Posterior cingulate gyrus (tissue), 11 donors: ENCODE measurements around the gene PARVG.

Source experiments
- DNase-seq, 10 donors: peaks; one replicate each; pipeline versions ENCODE4 v3.0.0 to v3.0.0-alpha.2; 2020 to 2021; ENCODE audit warnings: mixed read lengths in 3 of 10
- intact Hi-C: fragments of 100-400 bp; cut with DNase I; formaldehyde crosslinking; loops from one replicate; pipeline ENCODE4 v1.15.1; 2023

Gene PARVG

GRCh38 chr22:44175676-44176075 is 5.0 kb upstream of the PARVG start:
- peak in 3 of 10 donors; percentile 10 to 76 (median 35) for DNase-seq

DNA sequence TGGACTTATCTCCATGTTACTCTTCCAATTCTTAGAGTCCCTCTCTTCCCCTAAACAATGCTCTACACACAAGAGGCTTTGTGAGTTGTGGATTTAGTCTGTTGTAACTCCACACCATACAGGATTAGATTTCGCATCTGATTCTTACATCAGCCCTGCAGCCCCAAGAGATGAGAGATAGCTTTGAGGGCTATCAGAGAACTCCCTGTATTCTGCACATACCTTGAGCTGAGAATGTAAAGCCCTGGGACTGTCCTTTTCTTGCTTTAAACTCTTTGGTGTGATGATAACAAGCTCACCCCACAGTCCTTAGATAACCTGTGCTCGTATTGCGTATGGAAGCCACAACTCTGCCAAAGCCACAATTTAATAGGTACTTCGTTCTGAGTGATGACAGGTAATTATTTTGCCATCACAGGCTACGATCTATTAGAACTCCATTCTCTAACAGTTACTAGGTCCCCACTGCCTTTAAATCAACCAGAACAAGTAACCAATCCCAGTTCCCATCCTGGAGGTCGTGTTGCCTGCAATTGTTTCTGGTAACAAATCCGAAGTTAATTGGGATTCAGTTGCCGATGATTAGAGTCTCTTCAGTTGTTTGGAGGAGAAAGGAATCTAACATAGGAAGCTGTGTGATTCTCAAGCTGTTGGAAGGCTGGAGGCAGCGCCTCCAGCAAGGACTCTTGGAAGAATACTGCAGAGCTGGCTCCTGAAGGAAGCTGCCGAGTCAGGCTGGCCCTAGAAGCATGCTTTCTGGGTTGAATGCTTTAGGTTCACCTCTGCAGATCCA is 1.3 kb upstream of the PARVG start:
- peak in 3 of 10 donors; percentile 32 to 56 (median 55) for DNase-seq
- intact Hi-C loops: no loop called here

More at GRCh38 chr22:44175676-44176075, 5.0 kb upstream of the PARVG start:
- intact Hi-C loops: no loop called here

- intact Hi-C loops: no loop called here
- DNase-seq: peak in 2 of 10 donors; percentile 39 to 41
Measured at GRCh38 chr22:44179989-44180705, 578 bp upstream of the PARVG start.

GRCh38 chr22:44181033-44181911 is 547 bp downstream of the PARVG start:
- intact Hi-C loops: no loop called here
- DNase-seq: peak in 3 of 10 donors; percentile 64 to 80 (median 79)

- DNase-seq: peak in 3 of 10 donors; percentile 52 to 67 (median 60)
- intact Hi-C loops: no loop called here
Measured at GRCh38 chr22:44181912-44182587, 1.3 kb downstream of the PARVG start.

DNA sequence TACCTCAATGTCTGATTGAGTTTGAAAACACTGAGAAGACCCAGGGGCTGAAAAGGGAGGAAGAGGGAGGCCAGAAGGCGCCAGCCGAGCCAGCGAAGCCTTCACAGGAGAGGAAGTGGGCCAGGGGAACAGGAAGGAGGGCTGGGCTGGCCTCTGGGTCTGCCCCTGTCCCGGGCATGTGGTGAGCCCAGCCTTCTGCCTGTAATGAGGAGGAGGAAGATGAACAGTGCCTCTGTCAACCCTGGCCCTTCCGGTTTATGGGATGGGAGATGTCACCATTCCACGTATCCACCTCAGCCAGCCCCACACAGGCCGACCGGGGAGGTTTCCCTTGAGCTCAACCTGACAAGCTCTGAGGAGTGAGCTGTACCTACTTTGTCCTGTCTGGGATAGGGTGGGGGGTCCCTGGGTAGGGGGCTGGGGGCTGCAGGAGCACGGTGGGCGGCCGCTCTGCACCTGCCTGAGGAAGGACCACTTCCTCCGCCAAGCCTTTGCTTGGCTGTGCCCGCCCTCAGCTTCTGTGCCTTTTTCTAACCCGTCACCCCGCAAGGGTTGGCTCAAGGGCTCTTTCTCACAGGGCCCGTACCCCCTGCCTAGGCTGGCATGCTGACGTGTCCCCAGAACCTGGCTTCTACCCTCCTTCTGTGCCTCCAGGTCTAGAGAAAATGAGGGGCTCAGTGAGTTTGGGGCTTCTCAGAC is 2.0 kb downstream of the PARVG start:
- intact Hi-C loops: no loop called here
- peak in 6 of 10 donors; percentile 26 to 88 (median 51) for DNase-seq

GRCh38 chr22:44183287-44183588 is 2.5 kb downstream of the PARVG start:
- intact Hi-C loops: no loop called here
- peak in 2 of 10 donors; percentile 35 to 55 for DNase-seq

GRCh38 chr22:44184006-44184405 is 3.3 kb downstream of the PARVG start:
- intact Hi-C loops: no loop called here
- peak in 1 of 10 donors; percentile 38 for DNase-seq

DNA sequence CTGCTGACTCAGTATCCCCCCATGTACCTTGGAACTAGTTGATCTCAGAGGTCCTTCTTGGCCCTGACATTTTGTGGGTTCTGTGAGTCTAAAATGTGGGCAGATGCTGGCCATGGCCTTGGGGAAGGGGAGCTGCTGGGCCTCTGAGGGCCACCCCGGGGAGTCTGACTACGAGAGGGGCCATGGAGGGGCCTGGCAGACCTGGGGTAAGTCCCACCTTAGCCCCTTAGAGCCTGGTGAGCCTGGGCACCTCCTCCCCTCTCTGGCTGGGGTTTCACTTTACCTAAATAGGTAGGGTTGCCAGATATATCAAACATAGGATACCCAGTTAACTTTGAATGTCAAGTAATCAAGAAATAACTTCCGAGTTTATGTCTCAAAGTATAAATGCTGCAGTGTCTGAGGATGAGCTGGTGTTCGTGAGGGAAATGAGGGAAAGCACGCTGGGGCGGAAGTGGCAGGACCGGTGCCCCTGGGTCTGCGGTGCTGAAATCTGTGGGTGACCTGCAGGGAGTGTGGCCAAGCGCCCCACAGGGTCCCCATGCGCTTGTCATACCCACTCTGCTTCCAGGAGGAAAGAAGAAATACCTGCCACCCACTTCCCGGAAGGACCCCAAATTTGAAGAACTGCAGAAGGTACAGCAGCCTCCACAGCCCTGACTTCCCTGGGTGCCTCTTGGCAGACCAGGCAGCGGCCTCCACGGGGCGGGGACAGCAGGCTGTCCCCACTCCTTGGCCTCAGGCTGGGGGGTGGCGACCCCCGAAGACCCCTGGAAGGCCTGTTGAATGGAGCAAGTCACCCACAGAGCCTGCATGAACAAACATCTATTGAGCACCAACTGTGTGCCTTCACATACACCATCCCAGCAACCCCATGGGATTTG is 4.8 kb downstream of the PARVG start:
- intact Hi-C loops: no loop called here
- DNase-seq: peak in 4 of 10 donors; percentile 1 to 64 (median 43)

GRCh38 chr22:44186121-44186510 is 5.4 kb downstream of the PARVG start:
- peak in 3 of 10 donors; percentile 26 to 69 (median 55) for DNase-seq
- intact Hi-C loops: no loop called here

DNA sequence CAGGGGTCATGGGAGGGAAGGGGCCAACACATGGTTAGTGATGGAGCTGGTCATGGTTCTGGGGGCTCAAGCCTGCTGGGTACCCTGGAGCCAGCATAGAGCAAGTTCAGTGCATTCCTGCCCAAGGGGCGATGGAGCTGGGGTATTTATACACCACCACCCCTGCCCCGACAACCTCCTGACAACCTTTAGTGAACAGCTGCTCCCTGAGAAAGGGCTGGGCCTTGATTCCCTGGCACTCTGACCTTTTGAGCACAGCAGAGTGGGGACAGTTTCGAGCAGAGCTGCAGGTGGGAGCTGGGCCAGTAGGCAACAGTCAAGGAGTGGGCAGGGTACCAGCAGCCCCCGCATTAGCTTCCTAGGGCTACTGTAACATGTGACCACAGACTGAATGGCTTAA is 6.0 kb downstream of the PARVG start:
- DNase-seq: peak in 3 of 10 donors; percentile 5 to 45 (median 32)
- intact Hi-C loops: no loop called here

GRCh38 chr22:44187652-44188230 is 7.0 kb downstream of the PARVG start:
- intact Hi-C loops: no loop called here
- DNase-seq: peak in 2 of 10 donors; percentile 29 to 64

DNA sequence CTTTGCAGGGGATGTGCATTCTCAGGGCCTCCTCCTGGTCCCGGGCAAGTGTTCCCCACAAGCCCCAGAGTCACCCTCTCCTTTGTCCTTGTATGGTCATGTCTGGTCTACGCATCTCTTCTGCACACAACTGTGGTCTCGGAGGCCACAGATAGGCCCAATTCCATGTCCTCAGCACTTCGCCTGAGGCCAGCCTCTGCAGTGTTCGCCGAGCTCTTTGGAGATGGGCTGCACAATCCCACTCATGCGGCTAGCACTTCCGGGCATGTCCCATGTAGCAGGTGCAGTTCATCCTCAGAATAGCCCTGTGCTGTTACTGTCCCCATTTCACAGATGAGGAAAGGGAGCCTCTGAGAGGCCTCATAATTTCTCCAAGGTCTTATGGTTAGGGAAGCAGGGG is 7.6 kb downstream of the PARVG start:
- peak in 3 of 10 donors; percentile 13 to 43 (median 42) for DNase-seq
- intact Hi-C loops: no loop called here

DNA sequence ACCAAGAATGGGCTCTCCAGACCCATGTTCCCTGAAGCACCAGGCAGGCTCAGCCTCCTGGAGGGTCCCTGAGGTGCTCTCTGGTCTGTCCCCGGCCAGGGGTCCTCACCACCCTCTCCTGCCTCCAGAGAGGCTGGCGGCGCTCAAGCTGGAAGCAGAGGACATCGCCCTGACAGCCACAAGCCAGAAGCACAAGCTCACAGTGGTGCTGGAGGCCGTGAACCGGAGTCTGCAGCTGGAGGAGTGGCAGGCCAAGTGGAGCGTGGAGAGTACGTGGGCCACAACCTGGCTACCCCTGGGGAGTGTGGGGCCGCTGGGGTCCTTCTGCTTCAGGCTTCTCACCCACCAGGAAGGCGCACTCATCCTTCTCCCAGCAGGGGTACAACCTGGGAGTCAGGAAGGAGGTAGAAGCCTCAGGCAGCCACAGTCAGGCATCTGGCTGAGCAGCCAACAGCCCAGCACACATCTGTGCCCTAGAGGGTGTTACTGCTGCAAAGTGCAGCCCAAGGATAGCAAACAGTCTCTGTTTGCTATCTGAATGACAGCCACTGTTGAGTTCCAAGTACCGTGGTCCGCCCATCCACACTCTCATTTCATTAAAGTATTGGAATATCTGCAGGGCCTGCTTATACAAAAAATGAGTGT is 8.4 kb downstream of the PARVG start:
- intact Hi-C loops: no loop called here
- peak in 4 of 10 donors; percentile 2 to 67 (median 36) for DNase-seq

DNA sequence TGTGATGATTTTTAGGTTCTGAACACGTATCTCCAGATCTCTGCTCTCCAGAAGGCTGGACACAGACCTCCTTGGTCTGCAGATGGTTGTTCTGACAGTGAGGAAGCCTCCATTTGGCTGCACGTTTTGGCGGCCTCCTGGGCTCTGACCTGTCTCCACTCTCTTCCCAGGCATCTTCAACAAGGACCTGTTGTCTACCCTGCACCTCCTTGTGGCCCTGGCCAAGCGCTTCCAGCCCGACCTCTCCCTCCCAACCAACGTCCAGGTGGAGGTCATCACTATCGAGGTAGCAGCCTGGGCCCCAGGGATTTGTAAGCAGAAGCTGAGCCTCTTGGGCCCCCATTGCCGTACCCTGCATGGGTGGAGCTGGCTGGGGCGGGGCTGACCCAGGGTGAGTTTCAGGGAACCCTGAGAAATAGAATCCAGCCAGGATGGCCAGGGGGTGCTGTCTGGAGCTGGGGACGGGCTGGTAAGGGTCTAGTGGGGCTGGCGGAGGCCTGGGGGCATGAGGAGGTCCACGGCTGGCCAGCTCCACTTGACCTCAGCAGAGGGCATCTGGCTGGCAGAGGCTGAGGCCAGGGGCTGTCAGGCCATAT is 9.8 kb downstream of the PARVG start:
- peak in 4 of 10 donors; percentile 1 to 77 (median 36) for DNase-seq
- intact Hi-C loops: no loop called here

DNA sequence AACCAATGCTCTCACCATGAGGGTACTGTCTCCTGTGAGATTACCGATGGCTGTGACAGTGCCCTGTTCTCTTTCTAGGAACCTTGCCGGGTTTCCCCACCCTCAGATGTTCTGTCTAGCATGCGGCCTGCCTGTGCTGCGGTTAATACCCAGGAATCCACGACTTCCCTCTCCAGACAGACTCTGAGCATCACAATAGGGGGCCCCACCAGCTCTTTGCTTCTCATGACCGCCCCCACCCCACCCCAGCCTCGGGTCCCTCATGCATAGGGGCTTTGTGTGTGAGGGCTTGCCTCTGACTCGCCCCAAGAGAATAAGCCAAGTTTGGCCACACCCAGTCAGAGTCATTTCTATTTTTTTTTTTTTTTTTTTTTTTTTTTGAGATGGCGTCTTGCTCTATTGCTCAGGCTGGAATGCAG is 10.3 kb downstream of the PARVG start:
- peak in 3 of 10 donors; percentile 4 to 73 (median 24) for DNase-seq

More for the DNA sequence above, 10.3 kb downstream of the PARVG start:
- intact Hi-C loops: no loop called here
